Stimulated activated memory B cell treated with anti-CD40 and anti-IgM and Interleukin-4, amounts not matched to agents 10 μg/mL and 1 μg/mL and 100 μg/mL, for 72 hours (primary cell): ENCODE data around the gene PITPNB.

Source experiments
- ATAC-seq: fragments of 150-1000 bp; cut with Tn5 transposase; 2 replicates; pipeline ENCODE4 v1.10.0; 2021
- H3K27ac Mint-ChIP-seq: one replicate; pipeline ENCODE4 v1.8.0; 2022; ENCODE audit warnings: mild to moderate bottlenecking, mixed read lengths
- H3K27me3 Mint-ChIP-seq: one replicate; pipeline ENCODE4 v1.8.0; 2022; ENCODE audit warnings: mixed read lengths
- H3K36me3 Mint-ChIP-seq: one replicate; pipeline ENCODE4 v1.8.0; 2022; ENCODE audit warnings: mixed read lengths
- H3K4me1 Mint-ChIP-seq: one replicate; pipeline ENCODE4 v1.8.0; 2022; ENCODE audit warnings: mixed read lengths
- H3K4me3 Mint-ChIP-seq: one replicate; pipeline ENCODE4 v1.8.0; 2022; ENCODE audit warnings: mild to moderate bottlenecking, moderate library complexity, mixed read lengths
- H3K9me3 Mint-ChIP-seq: one replicate; pipeline ENCODE4 v1.8.0; 2022; ENCODE audit warnings: mixed read lengths

PITPNB gene

GRCh38 chr22:27843441-27843840 lies 75.6 kb downstream of the PITPNB start:
- no peaks in the 10 kb centered on the region for H3K9me3 Mint-ChIP-seq
- no peak overlapping the region for H3K27ac Mint-ChIP-seq
- H3K27me3 Mint-ChIP-seq: no peaks in the 10 kb centered on the region
- H3K4me3 Mint-ChIP-seq: no peak overlapping the region
- ATAC-seq: no peak
- H3K36me3 Mint-ChIP-seq: peaks cover 78% of the 10 kb centered on the region
- H3K4me1 Mint-ChIP-seq: no peaks in the 10 kb centered on the region

GRCh38 chr22:27842669-27843431 lies 76.2 kb downstream of the PITPNB start:
- no peak for ATAC-seq
- H3K27me3 Mint-ChIP-seq: no peaks in the 10 kb centered on the region
- peaks cover 3% of the 10 kb centered on the region for H3K9me3 Mint-ChIP-seq
- no peak overlapping the region for H3K27ac Mint-ChIP-seq
- no peaks in the 10 kb centered on the region for H3K4me1 Mint-ChIP-seq
- no peak overlapping the region for H3K4me3 Mint-ChIP-seq
- peaks cover 73% of the 10 kb centered on the region for H3K36me3 Mint-ChIP-seq

GRCh38 chr22:27842201-27842600 lies 76.9 kb downstream of the PITPNB start:
- H3K27me3 Mint-ChIP-seq: no peaks in the 10 kb centered on the region
- peaks cover 10% of the 10 kb centered on the region for H3K9me3 Mint-ChIP-seq
- ATAC-seq: no peak
- no peak overlapping the region for H3K27ac Mint-ChIP-seq
- no peak overlapping the region for H3K4me3 Mint-ChIP-seq
- peaks cover 74% of the 10 kb centered on the region for H3K36me3 Mint-ChIP-seq
- no peaks in the 10 kb centered on the region for H3K4me1 Mint-ChIP-seq

- peaks cover 13% of the 10 kb centered on the region for H3K9me3 Mint-ChIP-seq
- no peaks in the 10 kb centered on the region for H3K27me3 Mint-ChIP-seq
- H3K4me3 Mint-ChIP-seq: no peak overlapping the region
- no peak overlapping the region for H3K27ac Mint-ChIP-seq
- ATAC-seq: no peak
- no peaks in the 10 kb centered on the region for H3K4me1 Mint-ChIP-seq
- H3K36me3 Mint-ChIP-seq: peaks cover 65% of the 10 kb centered on the region
These were observed 78.6 kb downstream of the PITPNB start for GRCh38 chr22:27840436-27840835.

GRCh38 chr22:27839057-27839660 lies 79.9 kb downstream of the PITPNB start:
- H3K27ac Mint-ChIP-seq: no peak overlapping the region
- H3K36me3 Mint-ChIP-seq: peaks cover 64% of the 10 kb centered on the region
- no peaks in the 10 kb centered on the region for H3K4me1 Mint-ChIP-seq
- no peaks in the 10 kb centered on the region for H3K27me3 Mint-ChIP-seq
- ATAC-seq: no peak
- peaks cover 13% of the 10 kb centered on the region for H3K9me3 Mint-ChIP-seq
- no peak overlapping the region for H3K4me3 Mint-ChIP-seq

GRCh38 chr22:27836181-27836580 lies 82.9 kb downstream of the PITPNB start:
- ATAC-seq: no peak
- Mint-ChIP-seq H3K36me3 (peaks cover 39% of the 10 kb centered on the region), H3K9me3 (peaks cover 13% of the 10 kb centered on the region), H3K27ac (no peak overlapping the region), H3K4me1 (no peaks in the 10 kb centered on the region), H3K27me3 (no peaks in the 10 kb centered on the region), H3K4me3 (no peak overlapping the region)

- H3K9me3 Mint-ChIP-seq: peaks cover 13% of the 10 kb centered on the region
- no peaks in the 10 kb centered on the region for H3K27me3 Mint-ChIP-seq
- no peak overlapping the region for H3K27ac Mint-ChIP-seq
- no peak overlapping the region for H3K4me3 Mint-ChIP-seq
- peaks cover 32% of the 10 kb centered on the region for H3K36me3 Mint-ChIP-seq
- no peaks in the 10 kb centered on the region for H3K4me1 Mint-ChIP-seq
- no peak for ATAC-seq
These were observed 83.6 kb downstream of the PITPNB start for GRCh38 chr22:27835446-27835845.

GRCh38 chr22:27834364-27835185 lies 84.5 kb downstream of the PITPNB start:
- no peak for ATAC-seq
- Mint-ChIP-seq H3K27me3 (no peaks in the 10 kb centered on the region), H3K4me1 (no peaks in the 10 kb centered on the region), H3K9me3 (peaks cover 13% of the 10 kb centered on the region), H3K27ac (no peak overlapping the region), H3K36me3 (peaks cover 30% of the 10 kb centered on the region), H3K4me3 (no peak overlapping the region)

GRCh38 chr22:27833803-27834202 lies 85.3 kb downstream of the PITPNB start:
- Mint-ChIP-seq H3K4me1 (no peaks in the 10 kb centered on the region), H3K27ac (no peak overlapping the region), H3K36me3 (peaks cover 27% of the 10 kb centered on the region), H3K9me3 (peaks cover 13% of the 10 kb centered on the region), H3K27me3 (no peaks in the 10 kb centered on the region), H3K4me3 (no peak overlapping the region)
- ATAC-seq: no peak

GRCh38 chr22:27832606-27833005 lies 86.5 kb downstream of the PITPNB start:
- peaks cover 7% of the 10 kb centered on the region for H3K9me3 Mint-ChIP-seq
- peaks cover 25% of the 10 kb centered on the region for H3K36me3 Mint-ChIP-seq
- ATAC-seq: no peak
- no peak overlapping the region for H3K4me3 Mint-ChIP-seq
- no peaks in the 10 kb centered on the region for H3K4me1 Mint-ChIP-seq
- no peak overlapping the region for H3K27ac Mint-ChIP-seq
- H3K27me3 Mint-ChIP-seq: no peaks in the 10 kb centered on the region

GRCh38 chr22:27829620-27830019 lies 89.4 kb downstream of the PITPNB start:
- Mint-ChIP-seq H3K36me3 (peaks cover 36% of the 10 kb centered on the region), H3K4me3 (no peak overlapping the region)
- no peak for ATAC-seq

GRCh38 chr22:27827604-27828587 lies 91.2 kb downstream of the PITPNB start:
- H3K9me3 Mint-ChIP-seq: no peaks in the 10 kb centered on the region
- H3K4me3 Mint-ChIP-seq: no peak overlapping the region
- peaks cover 33% of the 10 kb centered on the region for H3K36me3 Mint-ChIP-seq
- no peaks in the 10 kb centered on the region for H3K27me3 Mint-ChIP-seq
- no peak overlapping the region for H3K27ac Mint-ChIP-seq
- no peak for ATAC-seq
- H3K4me1 Mint-ChIP-seq: no peaks in the 10 kb centered on the region

More at GRCh38 chr22:27829620-27830019, 89.4 kb downstream of the PITPNB start:
- H3K27me3 Mint-ChIP-seq: no peaks in the 10 kb centered on the region
- H3K9me3 Mint-ChIP-seq: no peaks in the 10 kb centered on the region
- H3K4me1 Mint-ChIP-seq: no peaks in the 10 kb centered on the region
- H3K27ac Mint-ChIP-seq: no peak overlapping the region

GRCh38 chr22:27825174-27825573 lies 93.9 kb downstream of the PITPNB start:
- H3K36me3 Mint-ChIP-seq: peaks cover 33% of the 10 kb centered on the region
- H3K27ac Mint-ChIP-seq: no peak overlapping the region
- H3K9me3 Mint-ChIP-seq: no peaks in the 10 kb centered on the region
- H3K4me3 Mint-ChIP-seq: no peak overlapping the region
- no peaks in the 10 kb centered on the region for H3K27me3 Mint-ChIP-seq
- no peak for ATAC-seq
- no peaks in the 10 kb centered on the region for H3K4me1 Mint-ChIP-seq

- Mint-ChIP-seq H3K36me3 (peaks cover 28% of the 10 kb centered on the region), H3K27ac (no peak overlapping the region), H3K9me3 (no peaks in the 10 kb centered on the region), H3K4me1 (no peaks in the 10 kb centered on the region), H3K27me3 (no peaks in the 10 kb centered on the region), H3K4me3 (no peak overlapping the region)
- no peak for ATAC-seq
These were observed 95.8 kb downstream of the PITPNB start for GRCh38 chr22:27823221-27823620.
